ENCODE data around the gene HSD17B8. TPM values are rescaled to one million over a fixed set of nuclear protein-coding genes. Genes with fewer than 3 reads are reported as not detected.

The HSD17B8 gene
- polyA plus RNA-seq, 4 donors = 30.9 to 46.1 (median 33.0) TPM

DNA sequence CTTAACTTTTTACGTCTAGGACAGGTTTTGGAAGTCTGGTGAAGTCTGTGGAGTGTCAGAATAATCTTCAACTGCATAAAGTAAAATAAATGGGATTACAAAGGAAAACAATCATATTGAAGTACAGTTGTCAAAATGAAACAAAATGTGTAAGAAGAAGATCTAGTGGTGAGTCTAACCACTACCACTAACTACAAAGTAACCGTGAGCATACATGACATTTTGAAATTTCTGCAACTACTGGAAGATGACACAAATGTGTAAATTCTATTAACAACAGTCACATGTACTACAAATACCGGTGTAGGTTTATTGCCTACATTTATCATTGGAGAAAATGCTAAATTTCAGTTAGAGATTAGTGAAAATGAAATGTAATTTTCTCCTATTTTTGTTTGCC lies 37.5 kb downstream of the HSD17B8 start:
- H3K36me3 ChIP-seq (ENCODE audit: control insufficient read depth in 3 of 3, insufficient read depth in 2 of 3, low read depth in 1 of 3, low read length in 3 of 3) = no peaks in the 10 kb centered on the region
- no peaks in the 10 kb centered on the region for H3K9me3 ChIP-seq (ENCODE audit: control insufficient read depth in 2 of 2, insufficient read depth in 1 of 2, low read depth in 1 of 2, low read length in 1 of 2)
- H3K27me3 ChIP-seq (ENCODE audit: control insufficient read depth in 3 of 3, insufficient read depth in 3 of 3, low read length in 3 of 3) = peaks cover 0 to 23% (median 0%) of the 10 kb centered on the region in 3 donors
- H3K27ac ChIP-seq (ENCODE audit: low read depth in 1 of 3, low read length in 2 of 3) = no peak overlapping the region
- H3K4me1 ChIP-seq (ENCODE audit: control insufficient read depth in 3 of 3, insufficient read depth in 2 of 3, low read depth in 1 of 3, low read length in 2 of 3) = no peaks in the 10 kb centered on the region
- no peak overlapping the region for H3K4me3 ChIP-seq (ENCODE audit: low read depth in 1 of 3, low read length in 3 of 3)
- FAIRE-seq (no peak), DNase-seq (no peak)
- 46 to 60% (median 48%) methylated on average over 3 of the region's 3 CpGs for WGBS, 3 donors

- Histone ChIP-seq H3K9me3 (ENCODE audit: control insufficient read depth in 2 of 2, insufficient read depth in 1 of 2, low read depth in 1 of 2, low read length in 1 of 2) (no peaks in the 10 kb centered on the region), H3K4me1 (ENCODE audit: control insufficient read depth in 3 of 3, insufficient read depth in 2 of 3, low read depth in 1 of 3, low read length in 2 of 3) (peaks cover 0 to 5% (median 0%) of the 10 kb centered on the region in 3 donors), H3K4me3 (ENCODE audit: low read depth in 1 of 3, low read length in 3 of 3) (no peak overlapping the region), H3K36me3 (ENCODE audit: control insufficient read depth in 3 of 3, insufficient read depth in 2 of 3, low read depth in 1 of 3, low read length in 3 of 3) (no peaks in the 10 kb centered on the region), H3K27ac (ENCODE audit: low read depth in 1 of 3, low read length in 2 of 3) (no peak overlapping the region), H3K27me3 (ENCODE audit: control insufficient read depth in 3 of 3, insufficient read depth in 3 of 3, low read length in 3 of 3) (peaks cover 0 to 32% (median 0%) of the 10 kb centered on the region in 3 donors)
- no peak for DNase-seq
- WGBS, 3 donors = 31 to 51% (median 36%) methylated on average over 1 of the region's 1 CpG
- no peak for FAIRE-seq
Measured at GRCh38 chr6:33243476-33243875, 39.0 kb downstream of the HSD17B8 start.

GRCh38 chr6:33247977-33248642 lies 43.7 kb downstream of the HSD17B8 start:
- WGBS, 3 donors = 3 to 4% (median 4%) methylated on average over 25 to 28 of the region's 28 CpGs

GRCh38 chr6:33248643-33248931 lies 44.1 kb downstream of the HSD17B8 start:
- Histone ChIP-seq H3K9me3 (ENCODE audit: control insufficient read depth in 2 of 2, insufficient read depth in 1 of 2, low read depth in 1 of 2, low read length in 1 of 2) (no peaks in the 10 kb centered on the region), H3K27ac (ENCODE audit: low read depth in 1 of 3, low read length in 2 of 3) (peak overlapping the region; percentile 7 to 95 (median 34)), H3K4me1 (ENCODE audit: control insufficient read depth in 3 of 3, insufficient read depth in 2 of 3, low read depth in 1 of 3, low read length in 2 of 3) (peaks cover 3 to 20% (median 3%) of the 10 kb centered on the region in 3 donors), H3K36me3 (ENCODE audit: control insufficient read depth in 3 of 3, insufficient read depth in 2 of 3, low read depth in 1 of 3, low read length in 3 of 3) (peaks cover 0 to 14% (median 0%) of the 10 kb centered on the region in 3 donors), H3K27me3 (ENCODE audit: control insufficient read depth in 3 of 3, insufficient read depth in 3 of 3, low read length in 3 of 3) (peaks cover 0 to 15% (median 0%) of the 10 kb centered on the region in 3 donors), H3K4me3 (ENCODE audit: low read depth in 1 of 3, low read length in 3 of 3) (peak overlapping the region; percentile 32 to 50 (median 37))
- FAIRE-seq = no peak
- no peak for DNase-seq
- WGBS, 3 donors = 0 to 1% (median 1%) methylated on average over 18 of the region's 18 CpGs

More at GRCh38 chr6:33247977-33248642, 43.7 kb downstream of the HSD17B8 start:
- Histone ChIP-seq H3K27ac (ENCODE audit: low read depth in 1 of 3, low read length in 2 of 3) (peak overlapping the region in 2 of 3 donors; percentile 7 to 95), H3K27me3 (ENCODE audit: control insufficient read depth in 3 of 3, insufficient read depth in 3 of 3, low read length in 3 of 3) (peaks cover 0 to 15% (median 0%) of the 10 kb centered on the region in 3 donors), H3K4me1 (ENCODE audit: control insufficient read depth in 3 of 3, insufficient read depth in 2 of 3, low read depth in 1 of 3, low read length in 2 of 3) (peaks cover 3 to 20% (median 3%) of the 10 kb centered on the region in 3 donors), H3K4me3 (ENCODE audit: low read depth in 1 of 3, low read length in 3 of 3) (peak overlapping the region in 2 of 3 donors; percentile 37 to 50), H3K9me3 (ENCODE audit: control insufficient read depth in 2 of 2, insufficient read depth in 1 of 2, low read depth in 1 of 2, low read length in 1 of 2) (no peaks in the 10 kb centered on the region), H3K36me3 (ENCODE audit: control insufficient read depth in 3 of 3, insufficient read depth in 2 of 3, low read depth in 1 of 3, low read length in 3 of 3) (peaks cover 0 to 12% (median 0%) of the 10 kb centered on the region in 3 donors)
- peak; percentile 89 to 91 for DNase-seq
- FAIRE-seq = no peak

- FAIRE-seq (no peak), DNase-seq (peak; percentile 97 to 100)
- Histone ChIP-seq H3K9me3 (ENCODE audit: control insufficient read depth in 2 of 2, insufficient read depth in 1 of 2, low read depth in 1 of 2, low read length in 1 of 2) (no peaks in the 10 kb centered on the region), H3K36me3 (ENCODE audit: control insufficient read depth in 3 of 3, insufficient read depth in 2 of 3, low read depth in 1 of 3, low read length in 3 of 3) (peaks cover 0 to 14% (median 0%) of the 10 kb centered on the region in 3 donors), H3K4me3 (ENCODE audit: low read depth in 1 of 3, low read length in 3 of 3) (peak overlapping the region; percentile 32 to 57 (median 50)), H3K27me3 (ENCODE audit: control insufficient read depth in 3 of 3, insufficient read depth in 3 of 3, low read length in 3 of 3) (peaks cover 0 to 15% (median 0%) of the 10 kb centered on the region in 3 donors), H3K27ac (ENCODE audit: low read depth in 1 of 3, low read length in 2 of 3) (peak overlapping the region; percentile 34 to 95 (median 94)), H3K4me1 (ENCODE audit: control insufficient read depth in 3 of 3, insufficient read depth in 2 of 3, low read depth in 1 of 3, low read length in 2 of 3) (peaks cover 3 to 20% (median 3%) of the 10 kb centered on the region in 3 donors)
- 0 to 1% (median 0%) methylated on average over 57 to 58 of the region's 58 CpGs for whole genome bisulfite sequencing, 3 donors
Measured at GRCh38 chr6:33248932-33249731, 44.7 kb downstream of the HSD17B8 start.

DNA sequence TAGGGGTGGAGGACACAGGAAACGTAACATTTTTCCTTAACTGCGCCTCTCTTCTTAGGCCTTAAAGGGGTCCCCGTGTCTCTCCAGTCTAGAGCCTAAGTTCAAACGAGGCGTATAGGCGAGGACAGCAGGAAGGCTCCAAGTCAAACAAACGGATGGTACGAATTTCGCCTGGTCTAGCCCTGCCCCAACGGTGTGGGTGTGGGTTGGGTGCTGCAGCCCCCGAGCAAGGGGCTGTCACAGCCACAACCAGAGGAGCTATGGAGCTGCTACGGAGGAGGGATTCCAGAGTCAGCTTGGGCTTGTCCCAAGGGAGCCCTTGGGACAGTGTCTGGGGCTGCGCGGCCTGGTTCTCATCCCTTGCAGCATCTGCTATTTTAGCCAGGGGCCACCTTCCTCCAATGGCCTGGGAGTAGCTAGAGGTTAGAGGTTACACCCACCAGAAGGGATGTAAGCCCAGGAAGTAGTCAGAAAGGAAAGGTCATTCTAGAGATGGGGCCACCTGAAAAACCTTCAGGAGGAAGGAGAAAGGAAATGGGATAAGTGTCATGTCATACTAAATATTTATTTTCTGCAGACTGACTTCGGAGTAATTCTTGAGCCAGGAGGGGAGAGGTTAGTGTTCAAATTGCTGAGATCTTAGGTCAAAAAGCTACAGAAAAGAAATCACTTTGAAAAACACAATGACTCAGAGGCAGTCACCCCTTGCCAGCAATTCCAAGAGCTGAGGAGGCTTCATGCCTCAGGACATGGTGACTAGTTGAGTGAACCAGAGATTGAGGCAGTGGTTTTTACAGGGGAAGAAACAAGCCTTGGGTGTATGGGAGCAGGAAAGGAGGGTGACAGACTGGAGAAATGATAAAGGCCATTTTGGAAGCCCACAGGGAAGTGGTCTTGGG lies 45.5 kb downstream of the HSD17B8 start:
- peak overlapping the region; percentile 34 to 95 (median 94) for H3K27ac ChIP-seq (ENCODE audit: low read depth in 1 of 3, low read length in 2 of 3)
- no peak for DNase-seq
- no peak for FAIRE-seq
- no peaks in the 10 kb centered on the region for H3K9me3 ChIP-seq (ENCODE audit: control insufficient read depth in 2 of 2, insufficient read depth in 1 of 2, low read depth in 1 of 2, low read length in 1 of 2)
- 17 to 22% (median 21%) methylated on average over 15 of the region's 15 CpGs for WGBS, 3 donors
- peak overlapping the region; percentile 10 to 57 (median 50) for H3K4me3 ChIP-seq (ENCODE audit: low read depth in 1 of 3, low read length in 3 of 3)
- H3K36me3 ChIP-seq (ENCODE audit: control insufficient read depth in 3 of 3, insufficient read depth in 2 of 3, low read depth in 1 of 3, low read length in 3 of 3) = peaks cover 0 to 14% (median 0%) of the 10 kb centered on the region in 3 donors
- peaks cover 0 to 15% (median 0%) of the 10 kb centered on the region in 3 donors for H3K27me3 ChIP-seq (ENCODE audit: control insufficient read depth in 3 of 3, insufficient read depth in 3 of 3, low read length in 3 of 3)
- H3K4me1 ChIP-seq (ENCODE audit: control insufficient read depth in 3 of 3, insufficient read depth in 2 of 3, low read depth in 1 of 3, low read length in 2 of 3) = peaks cover 3 to 20% (median 3%) of the 10 kb centered on the region in 3 donors

GRCh38 chr6:33250731-33251130 lies 46.3 kb downstream of the HSD17B8 start:
- DNase-seq (no peak), FAIRE-seq (no peak)
- H3K36me3 ChIP-seq (ENCODE audit: control insufficient read depth in 3 of 3, insufficient read depth in 2 of 3, low read depth in 1 of 3, low read length in 3 of 3) = peaks cover 0 to 21% (median 0%) of the 10 kb centered on the region in 3 donors
- no peak overlapping the region for H3K4me3 ChIP-seq (ENCODE audit: low read depth in 1 of 3, low read length in 3 of 3)
- peaks cover 0 to 15% (median 0%) of the 10 kb centered on the region in 3 donors for H3K27me3 ChIP-seq (ENCODE audit: control insufficient read depth in 3 of 3, insufficient read depth in 3 of 3, low read length in 3 of 3)
- WGBS, 3 donors = 91 to 97% (median 96%) methylated on average over 13 of the region's 13 CpGs
- peak overlapping the region in 1 of 3 donors; percentile 2 for H3K27ac ChIP-seq (ENCODE audit: low read depth in 1 of 3, low read length in 2 of 3)
- H3K4me1 ChIP-seq (ENCODE audit: control insufficient read depth in 3 of 3, insufficient read depth in 2 of 3, low read depth in 1 of 3, low read length in 2 of 3) = peaks cover 3 to 20% (median 3%) of the 10 kb centered on the region in 3 donors
- no peaks in the 10 kb centered on the region for H3K9me3 ChIP-seq (ENCODE audit: control insufficient read depth in 2 of 2, insufficient read depth in 1 of 2, low read depth in 1 of 2, low read length in 1 of 2)
